ENCODE measurements around the gene TPGS2.

Gene TPGS2

DNA sequence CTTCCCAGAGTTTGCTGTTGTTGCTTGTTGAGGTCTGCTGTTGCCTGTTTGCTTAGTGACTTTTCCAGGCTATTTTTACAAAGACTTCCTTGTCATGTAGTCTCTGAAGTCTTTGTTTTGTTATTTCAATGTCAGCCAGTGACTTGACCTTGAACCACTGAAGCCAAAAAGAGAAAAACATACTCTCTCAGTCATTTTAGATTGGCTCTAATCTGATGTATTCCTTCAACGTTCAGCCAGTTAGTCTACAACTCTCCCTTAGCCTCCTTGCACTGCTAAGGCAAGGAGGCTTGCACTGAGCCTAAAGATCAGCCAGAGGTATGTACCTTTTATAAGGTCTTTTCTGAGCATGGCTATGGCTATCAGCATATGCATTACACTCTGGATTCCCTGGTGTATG lies 28.0 kb upstream of the TPGS2 start:
- no peak overlapping the region for H3K4me3 ChIP-seq (ENCODE audit: low read depth, low read length)
- DNase-seq (ENCODE audit: low read depth): no peak
- TF ChIP-seq MYC (IDR thresholded peaks at IDR 0.05; ENCODE audit: low read depth, low read length) (no peak), MAX (IDR thresholded peaks at IDR 0.05; ENCODE audit: low read depth, low read length) (no peak), POLR2A (IDR thresholded peaks at IDR 0.05; ENCODE audit: extremely low read depth, insufficient read length) (no peak), CTCF (IDR thresholded peaks at IDR 0.05; ENCODE audit: low read depth, low read length) (no peak)

GRCh38 chr18:36851202-36851590 lies 22.4 kb upstream of the TPGS2 start:
- DNase-seq (ENCODE audit: low read depth): no peak
- TF ChIP-seq MYC (IDR thresholded peaks at IDR 0.05; ENCODE audit: low read depth, low read length) (no peak), POLR2A (IDR thresholded peaks at IDR 0.05; ENCODE audit: extremely low read depth, insufficient read length) (no peak), MAX (IDR thresholded peaks at IDR 0.05; ENCODE audit: low read depth, low read length) (no peak), CTCF (IDR thresholded peaks at IDR 0.05; ENCODE audit: low read depth, low read length) (no peak)
- H3K4me3 ChIP-seq (ENCODE audit: low read depth, low read length): no peak overlapping the region

DNA sequence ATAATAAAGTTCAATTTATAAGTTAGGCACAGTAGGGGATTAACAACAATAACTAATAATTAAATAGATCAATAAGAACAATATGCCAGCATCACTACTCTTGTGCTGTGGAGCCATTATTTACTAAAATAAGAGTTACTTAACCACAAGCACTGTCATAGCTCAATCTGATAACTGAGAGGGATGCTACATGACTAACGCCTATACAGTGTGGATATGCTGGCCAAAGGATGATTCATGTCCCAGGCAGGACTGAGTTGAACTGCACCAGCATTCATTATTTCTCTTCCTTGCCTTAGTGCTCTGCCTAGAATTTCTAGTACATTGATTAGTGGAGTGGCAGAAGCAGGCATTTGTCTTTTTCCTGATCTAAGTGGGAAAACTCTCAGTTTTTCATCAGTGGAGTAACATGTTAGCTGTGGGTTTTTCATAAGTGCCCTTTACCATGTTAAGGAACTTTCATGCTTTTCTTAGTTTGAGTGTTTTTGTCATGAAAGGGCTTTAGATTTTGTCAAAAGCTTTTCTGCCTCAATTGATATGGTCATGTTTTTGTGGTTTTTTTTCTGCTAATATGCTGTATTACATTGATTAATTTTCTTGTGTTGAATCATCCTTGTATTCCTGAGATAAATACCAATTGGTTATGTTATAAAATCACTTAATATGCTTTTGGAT lies 21.9 kb upstream of the TPGS2 start:
- no peak for TF ChIP-seq POLR2A (IDR thresholded peaks at IDR 0.05; ENCODE audit: extremely low read depth, insufficient read length)
- TF ChIP-seq MAX (IDR thresholded peaks at IDR 0.05; ENCODE audit: low read depth, low read length): no peak
- TF ChIP-seq MYC (IDR thresholded peaks at IDR 0.05; ENCODE audit: low read depth, low read length): no peak
- no peak for TF ChIP-seq CTCF (IDR thresholded peaks at IDR 0.05; ENCODE audit: low read depth, low read length)
- DNase-seq (ENCODE audit: low read depth): peak; percentile 6

DNA sequence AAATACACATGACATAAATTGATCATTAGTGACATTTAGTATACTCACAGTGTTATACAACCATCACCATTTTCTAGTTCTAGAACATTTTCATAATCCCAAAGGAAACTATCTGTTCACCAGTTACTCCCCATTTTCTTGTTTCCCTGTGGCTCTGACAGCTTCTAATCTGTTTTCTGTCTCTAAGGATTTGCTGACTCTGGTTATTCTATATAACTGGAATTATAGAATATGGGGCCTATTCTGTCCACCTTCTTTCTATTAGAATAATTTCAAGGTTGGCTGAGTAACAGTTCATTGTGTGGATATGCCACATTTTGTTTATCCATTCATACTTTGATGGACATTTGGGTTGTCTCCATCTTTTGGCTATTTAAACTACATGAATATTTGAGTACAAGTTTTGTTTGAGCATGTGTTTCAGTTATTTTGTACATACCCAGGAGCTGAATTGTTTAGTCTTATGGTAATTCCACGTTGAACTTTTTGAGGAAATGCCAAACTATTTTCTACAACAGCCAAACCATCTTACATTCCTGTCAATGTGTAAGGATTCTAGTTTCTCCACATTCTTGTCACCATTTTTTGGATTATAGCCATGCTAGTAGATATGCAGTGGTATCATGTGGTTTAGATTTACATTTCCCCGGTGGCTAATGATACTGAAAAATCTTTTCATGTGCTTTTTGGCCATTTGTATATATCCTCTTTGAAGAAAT lies 20.6 kb upstream of the TPGS2 start:
- H3K4me3 ChIP-seq (ENCODE audit: low read depth, low read length): no peak overlapping the region
- TF ChIP-seq CTCF (IDR thresholded peaks at IDR 0.05; ENCODE audit: low read depth, low read length) (no peak), POLR2A (IDR thresholded peaks at IDR 0.05; ENCODE audit: extremely low read depth, insufficient read length) (no peak)
- DNase-seq (ENCODE audit: low read depth): no peak

More for the DNA sequence above, 21.9 kb upstream of the TPGS2 start:
- H3K4me3 ChIP-seq (ENCODE audit: low read depth, low read length): no peak overlapping the region

DNA sequence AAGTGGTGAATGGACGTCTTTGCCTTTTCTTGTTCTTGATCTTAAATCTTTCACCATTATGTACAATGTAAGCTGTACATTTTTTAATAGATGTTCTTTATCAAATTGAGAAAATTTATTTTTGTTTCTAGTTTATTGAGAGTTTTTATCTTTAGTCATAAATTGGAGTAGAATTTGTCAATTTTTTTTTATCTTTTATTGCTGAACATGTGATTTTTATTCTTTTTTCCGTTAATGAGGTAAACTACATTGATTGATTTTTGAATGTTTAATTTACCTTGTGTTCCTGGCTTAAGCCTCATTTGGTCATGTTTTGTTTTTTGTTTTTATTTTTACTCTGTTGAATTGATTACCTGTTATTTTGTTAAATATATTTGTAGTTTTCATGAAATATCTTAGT lies 19.8 kb upstream of the TPGS2 start:
- TF ChIP-seq POLR2A (IDR thresholded peaks at IDR 0.05; ENCODE audit: extremely low read depth, insufficient read length) (no peak), MAX (IDR thresholded peaks at IDR 0.05; ENCODE audit: low read depth, low read length) (no peak), MYC (IDR thresholded peaks at IDR 0.05; ENCODE audit: low read depth, low read length) (no peak)
- H3K4me3 ChIP-seq (ENCODE audit: low read depth, low read length): no peak overlapping the region
- no peak for DNase-seq (ENCODE audit: low read depth)

DNA sequence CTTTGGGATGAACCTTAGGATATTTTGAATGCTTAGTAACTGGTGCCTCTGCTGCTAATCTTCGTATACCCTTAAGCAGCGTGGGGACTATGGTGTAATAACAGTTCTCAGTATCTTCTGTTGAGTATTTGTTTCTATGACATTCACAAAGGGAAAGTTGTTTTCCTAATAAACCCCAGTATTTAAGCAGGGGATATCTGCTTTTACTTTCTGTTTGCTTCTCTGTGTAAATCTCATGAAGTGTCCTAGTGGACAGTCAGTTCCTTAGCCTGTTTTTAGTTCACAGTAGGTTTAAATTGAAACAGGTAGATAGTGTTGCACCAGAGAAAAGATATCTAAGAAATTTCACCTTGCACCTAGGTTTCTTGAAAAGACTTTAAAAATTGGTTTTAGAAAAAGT lies 15.0 kb upstream of the TPGS2 start:
- H3K4me3 ChIP-seq (ENCODE audit: low read depth, low read length): no peak overlapping the region
- no peak for TF ChIP-seq CTCF (IDR thresholded peaks at IDR 0.05; ENCODE audit: low read depth, low read length)
- no peak for TF ChIP-seq POLR2A (IDR thresholded peaks at IDR 0.05; ENCODE audit: extremely low read depth, insufficient read length)
- TF ChIP-seq MYC (IDR thresholded peaks at IDR 0.05; ENCODE audit: low read depth, low read length): no peak
- no peak for TF ChIP-seq MAX (IDR thresholded peaks at IDR 0.05; ENCODE audit: low read depth, low read length)
- DNase-seq (ENCODE audit: low read depth): no peak
